H9 (cell line): ENCODE measurements around the gene GRID1. TPM values are rescaled to one million over a fixed set of nuclear protein-coding genes. Genes with fewer than 3 reads are reported as not detected.

Source experiments
- DNase-seq: peaks from one replicate; pipeline ENCODE4 v3.0.0-alpha.2; 2017
- H2AFZ ChIP-seq: one replicate; pipeline ENCODE4 v1.6.1; 2013; ENCODE audit warnings: mild to moderate bottlenecking, low read length, control low read depth, moderate library complexity
- H2AK5ac ChIP-seq: 2 replicates; pipeline ENCODE4 v1.6.1; 2013; ENCODE audit warnings: low read length, control low read depth, mixed read lengths; ENCODE audit not compliant: insufficient read length
- H2BK120ac ChIP-seq: one replicate; pipeline ENCODE4 v1.6.1; 2013; ENCODE audit warnings: low read depth, mild to moderate bottlenecking, low read length, control low read depth, inconsistent platforms; ENCODE audit not compliant: poor library complexity, severe bottlenecking
- H2BK12ac ChIP-seq: 2 replicates; pipeline ENCODE4 v1.6.1; 2013; ENCODE audit warnings: low read length, control low read depth, mixed read lengths, low read depth; ENCODE audit not compliant: insufficient read length
- H2BK15ac ChIP-seq: 2 replicates; pipeline ENCODE4 v1.6.1; 2013; ENCODE audit warnings: low read depth, low read length, control low read depth
- H2BK20ac ChIP-seq: one replicate; pipeline ENCODE4 v1.6.1; 2013; ENCODE audit warnings: low read depth, mild to moderate bottlenecking, low read length, control low read depth, inconsistent platforms; ENCODE audit not compliant: poor library complexity, severe bottlenecking
- H2BK5ac ChIP-seq: 2 replicates; pipeline ENCODE4 v1.6.1; 2013; ENCODE audit warnings: low read length, control low read depth, mixed read lengths; ENCODE audit not compliant: insufficient read length
- H3K14ac ChIP-seq: 2 replicates; pipeline ENCODE4 v1.6.1; 2013; ENCODE audit warnings: low read length, control low read depth; ENCODE audit not compliant: insufficient read depth
- H3K18ac ChIP-seq: 2 replicates; pipeline ENCODE4 v1.6.1; 2013; ENCODE audit warnings: low read depth, mild to moderate bottlenecking, mixed read lengths, low read length, control low read depth; ENCODE audit not compliant: insufficient read length
- H3K23ac ChIP-seq: 2 replicates; pipeline ENCODE4 v1.6.1; 2013; ENCODE audit warnings: low read length, control low read depth, mixed read lengths, low read depth; ENCODE audit not compliant: insufficient read length
- H3K23me2 ChIP-seq: 2 replicates; pipeline ENCODE4 v1.6.1; 2013; ENCODE audit warnings: low read depth, mild to moderate bottlenecking, mixed read lengths, low read length, control low read depth; ENCODE audit not compliant: insufficient read length, poor library complexity, severe bottlenecking
- H3K27ac ChIP-seq: 2 replicates; pipeline ENCODE4 v1.5.1; 2013; ENCODE audit warnings: low read length, control low read depth, mixed read lengths, low read depth; ENCODE audit not compliant: insufficient read length
- H3K27me3 ChIP-seq: 2 replicates; pipeline ENCODE4 v1.6.1; 2013; ENCODE audit warnings: low read length, control low read depth, inconsistent platforms; ENCODE audit not compliant: insufficient read depth
- H3K4ac ChIP-seq: 2 replicates; pipeline ENCODE4 v1.6.1; 2013; ENCODE audit warnings: low read depth, mild to moderate bottlenecking, control low read depth, inconsistent platforms, low read length, moderate library complexity
- H3K4me1 ChIP-seq: 2 replicates; pipeline ENCODE4 v1.6.1; 2013; ENCODE audit warnings: low read length, control low read depth, inconsistent platforms; ENCODE audit not compliant: insufficient read depth
- H3K4me2 ChIP-seq: 2 replicates; pipeline ENCODE4 v1.6.1; 2013; ENCODE audit warnings: low read length, control low read depth, mixed read lengths; ENCODE audit not compliant: insufficient read length, insufficient read depth
- H3K56ac ChIP-seq: 2 replicates; pipeline ENCODE4 v1.6.1; 2013; ENCODE audit warnings: low read depth, mild to moderate bottlenecking, mixed read lengths, low read length, control low read depth; ENCODE audit not compliant: insufficient read length
- H3K79me1 ChIP-seq: 2 replicates; pipeline ENCODE4 v1.6.1; 2013; ENCODE audit warnings: low read depth, mild to moderate bottlenecking, moderate library complexity, low read length, control low read depth, inconsistent platforms; ENCODE audit not compliant: insufficient read depth, poor library complexity, severe bottlenecking
- H3K79me2 ChIP-seq: 2 replicates; pipeline ENCODE4 v1.6.1; 2013; ENCODE audit warnings: low read length, control low read depth, inconsistent platforms; ENCODE audit not compliant: insufficient read depth
- H3K9ac ChIP-seq: 2 replicates; pipeline ENCODE4 v1.6.1; 2013; ENCODE audit warnings: low read length, control low read depth, mixed read lengths; ENCODE audit not compliant: insufficient read length; ENCODE audit errors: extremely low read depth
- H3K9me3 ChIP-seq: one replicate; pipeline ENCODE4 v1.6.1; 2013; ENCODE audit warnings: low read depth, low read length, inconsistent platforms; ENCODE audit not compliant: control insufficient read depth
- H3T11ph ChIP-seq: one replicate; pipeline ENCODE4 v1.6.1; 2013; ENCODE audit warnings: mild to moderate bottlenecking, low read length, control low read depth, inconsistent platforms
- H4K20me1 ChIP-seq: one replicate; pipeline ENCODE4 v1.6.1; 2013; ENCODE audit not compliant: control insufficient read depth, insufficient read length, insufficient read depth
- H4K5ac ChIP-seq: 2 replicates; pipeline ENCODE4 v1.6.1; 2013; ENCODE audit warnings: low read depth, mild to moderate bottlenecking, mixed read lengths, low read length, control low read depth; ENCODE audit not compliant: insufficient read length
- H4K8ac ChIP-seq: replicated peaks from 2 replicates; pipeline ENCODE4 v1.6.1; 2013; ENCODE audit warnings: low read length, control low read depth, mixed read lengths, low read depth; ENCODE audit not compliant: insufficient read length
- H4K91ac ChIP-seq: 2 replicates; pipeline ENCODE4 v1.6.1; 2013; ENCODE audit warnings: low read depth, mild to moderate bottlenecking, moderate library complexity, mixed read lengths, low read length, control low read depth; ENCODE audit not compliant: insufficient read length
- H3K27ac Mint-ChIP-seq, 3 experiments: 2 replicates in 2 of 3; 3 replicates in 1 of 3; pipeline ENCODE4 v1.8.0; 2020 to 2021; ENCODE audit warnings: mixed read lengths in 3 of 3, mild to moderate bottlenecking in 1 of 3, moderate library complexity in 1 of 3
- H3K27me3 Mint-ChIP-seq: 2 replicates; pipeline ENCODE4 v1.8.0; 2021; ENCODE audit warnings: low read depth, mild to moderate bottlenecking, moderate library complexity, mixed read lengths
- H3K36me3 Mint-ChIP-seq, 3 experiments: 2 replicates in 2 of 3; 3 replicates in 1 of 3; pipeline ENCODE4 v1.8.0; 2020 to 2021; ENCODE audit warnings: low read depth in 3 of 3, mixed read lengths in 3 of 3; ENCODE audit not compliant: insufficient read depth in 1 of 3
- H3K4me1 Mint-ChIP-seq, 2 experiments: 2 replicates each; pipeline ENCODE4 v1.8.0; 2020; ENCODE audit warnings: mixed read lengths in 2 of 2
- H3K4me3 Mint-ChIP-seq, 2 experiments: 2 replicates in 1 of 2; 3 replicates in 1 of 2; pipeline ENCODE4 v1.8.0; 2020 to 2021; ENCODE audit warnings: mild to moderate bottlenecking in 2 of 2, mixed read lengths in 2 of 2, moderate library complexity in 1 of 2
- H3K9me3 Mint-ChIP-seq, 2 experiments: 2 replicates in 1 of 2; 3 replicates in 1 of 2; pipeline ENCODE4 v1.8.0; 2020; ENCODE audit warnings: mild to moderate bottlenecking in 2 of 2, mixed read lengths in 2 of 2, moderate library complexity in 1 of 2
- WGBS: extraction: QIAGEN DNeasy Blood & Tissue Kit; methylation state at CpG from one replicate; pipeline ENCODE4 v1.1.7; 2013; ENCODE audit warnings: missing lambda C conversion rate, low lambda C conversion rate, mixed read lengths; ENCODE audit not compliant: insufficient read length; ENCODE audit errors: extremely low coverage; 5-methylcytosine and 5-hydroxymethylcytosine counted together
- total RNA-seq: library from RNA; stranded (reverse); gene quantifications from 2 replicates; pipeline ENCODE4 v1.2.1, GENCODE V29; 2021
- TF ChIP-seq, protein P1 (sequence below): fragments of 200-600 bp; sonication (generic); conservative IDR thresholded peaks from 3 replicates; pipeline ENCODE4 v1.8.0; 2021; ENCODE audit warnings: antibody characterized with exemption, mild to moderate bottlenecking

Gene GRID1
- total RNA-seq, 1 experiment from 2014 or later, result 0.35 TPM

DNA sequence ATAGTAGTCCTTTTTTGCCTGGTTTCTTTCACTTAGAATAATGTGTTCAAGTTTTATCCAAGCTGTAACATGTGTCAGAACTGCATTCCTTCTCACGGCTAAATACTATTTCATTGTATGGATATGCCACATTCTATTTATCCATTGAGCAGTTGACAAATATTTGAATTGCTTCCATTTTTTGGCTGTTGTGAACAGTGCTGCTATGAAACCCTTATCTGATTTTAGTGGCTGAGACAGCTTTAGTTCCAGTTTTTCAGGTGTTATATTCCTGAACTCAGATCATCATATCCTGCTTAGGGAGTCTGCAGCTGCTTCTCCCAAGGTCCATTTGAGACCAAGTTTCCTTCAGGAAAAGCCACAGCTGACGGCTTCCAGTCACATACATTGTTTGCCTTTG, 339.2 kb downstream of the GRID1 start:
- Histone ChIP-seq H2BK5ac (no peak overlapping the region), H3T11ph (no peak overlapping the region), H3K4ac (no peak overlapping the region), H4K8ac (no peak overlapping the region), H3K79me1 (no peaks in the 10 kb centered on the region), H2AK5ac (no peak overlapping the region), H3K23ac (no peak overlapping the region), H2BK12ac (no peak overlapping the region), H4K91ac (no peak overlapping the region), H3K14ac (no peak overlapping the region), H3K79me2 (no peaks in the 10 kb centered on the region), H3K27me3 (no peaks in the 10 kb centered on the region; the same call in 1 of the 2 replicates), H2BK15ac (no peak overlapping the region), H3K18ac (no peak overlapping the region), H4K20me1 (no peaks in the 10 kb centered on the region), H3K4me2 (no peak overlapping the region), H2AFZ (no peak overlapping the region), H4K5ac (no peak overlapping the region), H3K9me3 (peaks cover 28% of the 10 kb centered on the region), H3K23me2 (no peaks in the 10 kb centered on the region), H3K56ac (no peak overlapping the region), H3K27ac (no peak overlapping the region), H3K4me1 (no peaks in the 10 kb centered on the region), H2BK20ac (no peak overlapping the region), H2BK120ac (no peak overlapping the region), H3K9ac (no peak overlapping the region)
- WGBS, result no CpG with 5 or more reads among the region's 2 CpGs
- TF ChIP-seq, protein P1, sequence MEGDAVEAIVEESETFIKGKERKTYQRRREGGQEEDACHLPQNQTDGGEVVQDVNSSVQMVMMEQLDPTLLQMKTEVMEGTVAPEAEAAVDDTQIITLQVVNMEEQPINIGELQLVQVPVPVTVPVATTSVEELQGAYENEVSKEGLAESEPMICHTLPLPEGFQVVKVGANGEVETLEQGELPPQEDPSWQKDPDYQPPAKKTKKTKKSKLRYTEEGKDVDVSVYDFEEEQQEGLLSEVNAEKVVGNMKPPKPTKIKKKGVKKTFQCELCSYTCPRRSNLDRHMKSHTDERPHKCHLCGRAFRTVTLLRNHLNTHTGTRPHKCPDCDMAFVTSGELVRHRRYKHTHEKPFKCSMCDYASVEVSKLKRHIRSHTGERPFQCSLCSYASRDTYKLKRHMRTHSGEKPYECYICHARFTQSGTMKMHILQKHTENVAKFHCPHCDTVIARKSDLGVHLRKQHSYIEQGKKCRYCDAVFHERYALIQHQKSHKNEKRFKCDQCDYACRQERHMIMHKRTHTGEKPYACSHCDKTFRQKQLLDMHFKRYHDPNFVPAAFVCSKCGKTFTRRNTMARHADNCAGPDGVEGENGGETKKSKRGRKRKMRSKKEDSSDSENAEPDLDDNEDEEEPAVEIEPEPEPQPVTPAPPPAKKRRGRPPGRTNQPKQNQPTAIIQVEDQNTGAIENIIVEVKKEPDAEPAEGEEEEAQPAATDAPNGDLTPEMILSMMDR, result no peak
- Mint-ChIP-seq H3K9me3 (peaks cover 38 to 40% of the 10 kb centered on the region in 2 experiments), H3K4me3 (no peak overlapping the region), H3K27ac (no peak overlapping the region), H3K27me3 (peaks cover 1% of the 10 kb centered on the region), H3K4me1 (no peaks in the 10 kb centered on the region), H3K36me3 (peaks cover 9 to 19% (median 11%) of the 10 kb centered on the region in 3 experiments)
- no peak for DNase-seq
